Caco-2 (cell line): ENCODE measurements around the gene PTTG2. TPM values are rescaled to one million over a fixed set of nuclear protein-coding genes. Genes with fewer than 3 reads are reported as not detected.
A peak's percentile ranks its signal among the peaks of the same experiment; 100 is the strongest.

Experiments
- BruUV-seq: library from RNA; stranded (reverse); fragments of 400-500 nt; replicated peaks from 2 replicates; lab custom pipeline; 2021; lab: Mats Ljungman, UMichigan
- CTCF ChIA-PET: fragments of 300-600 bp; sonication (Branson Sonifier 250); formaldehyde crosslinking; loops from one replicate; lab custom pipeline; 2022; ENCODE audit warnings: antibody characterized with exemption; lab: Charles Lee
- POLR2A ChIA-PET: fragments of 300-600 bp; sonication (Branson Sonifier 250); formaldehyde crosslinking; loops from one replicate; lab custom pipeline; 2022; ENCODE audit warnings: antibody characterized with exemption; lab: Charles Lee
- DNase-seq, 2 experiments: peaks; one replicate each; pipeline versions ENCODE4 v3.0.0 to v3.0.0-alpha.2; 2020 to 2022
- H3K27me3 ChIP-seq: replicated peaks from 2 replicates; pipeline ENCODE4 v1.6.0; 2011; ENCODE audit warnings: low read length; ENCODE audit not compliant: control insufficient read depth, insufficient read depth
- H3K36me3 ChIP-seq: 2 replicates; pipeline ENCODE4 v1.5.1; 2011; ENCODE audit warnings: low read length; ENCODE audit not compliant: control insufficient read depth, insufficient read depth
- H3K4me1 ChIP-seq: fragments of 250-450 bp; sonication (Bioruptor Pico); 2 replicates; pipeline ENCODE4 v1.5.1; 2020; ENCODE audit warnings: mild to moderate bottlenecking
- H3K4me3 ChIP-seq: 2 replicates; pipeline ENCODE4 v1.5.1; 2011; ENCODE audit warnings: low read depth, mild to moderate bottlenecking, control low read depth, low read length
- H3K9me3 ChIP-seq: fragments of 250-450 bp; sonication (Bioruptor Pico); 2 replicates; pipeline ENCODE4 v1.5.1; 2020; ENCODE audit warnings: mild to moderate bottlenecking, moderate library complexity
- H3K27ac Mint-ChIP-seq: one replicate; pipeline ENCODE4 v1.8.0; 2022; ENCODE audit warnings: mixed read lengths; ENCODE audit not compliant: unreplicated experiment
- H3K27me3 Mint-ChIP-seq: one replicate; pipeline ENCODE4 v1.8.0; 2022; ENCODE audit warnings: mixed read lengths; ENCODE audit not compliant: insufficient read depth, unreplicated experiment
- H3K36me3 Mint-ChIP-seq: one replicate; pipeline ENCODE4 v1.8.0; 2022; ENCODE audit warnings: mild to moderate bottlenecking, mixed read lengths; ENCODE audit not compliant: insufficient read depth, unreplicated experiment
- H3K4me1 Mint-ChIP-seq: one replicate; pipeline ENCODE4 v1.8.0; 2022; ENCODE audit warnings: low read depth, mixed read lengths; ENCODE audit not compliant: unreplicated experiment
- H3K4me3 Mint-ChIP-seq: one replicate; pipeline ENCODE4 v1.8.0; 2022; ENCODE audit warnings: mild to moderate bottlenecking, moderate library complexity, mixed read lengths; ENCODE audit not compliant: unreplicated experiment
- H3K9me3 Mint-ChIP-seq: one replicate; pipeline ENCODE4 v1.8.0; 2022; ENCODE audit warnings: mixed read lengths; ENCODE audit not compliant: unreplicated experiment
- CTCF ChIP-seq, 2 experiments: fragments of 200-600 bp in 1 of 2; IDR thresholded peaks; 1 replicate in 1 of 2; 2 replicates in 1 of 2; pipeline versions ENCODE4 v1.5.1 to v1.8.0; 2011 to 2022; ENCODE audit warnings: antibody characterized with exemption in 1 of 2, control low read depth in 1 of 2, inconsistent platforms in 1 of 2, low read depth in 1 of 2, low read length in 1 of 2, mild to moderate bottlenecking in 1 of 2, moderate library complexity in 1 of 2; ENCODE audit not compliant: insufficient read depth in 1 of 2, severe bottlenecking in 1 of 2, unreplicated experiment in 1 of 2
- intact Hi-C: fragments of 100-400 bp; cut with micrococcal nuclease; formaldehyde crosslinking; loops from one replicate; pipeline ENCODE4 v1.10.0; 2022; ENCODE audit not compliant: unreplicated experiment
- total RNA-seq: library from RNA; stranded (reverse); gene quantifications from 2 replicates; pipeline ENCODE4 v1.2.3, GENCODE V29; 2022

Gene PTTG2
- total RNA-seq, 1 experiment from 2014 or later = not detected

GRCh38 chr4:37976507-37976906 is 16.3 kb downstream of the PTTG2 start:
- Mint-ChIP-seq H3K9me3 (no peaks in the 10 kb centered on the region), H3K27me3 (no peaks in the 10 kb centered on the region), H3K4me3 (peak overlapping the region; percentile 71), H3K4me1 (peaks cover 5% of the 10 kb centered on the region), H3K36me3 (no peaks in the 10 kb centered on the region), H3K27ac (no peak overlapping the region)
- DNase-seq = no peak
- ChIA-PET POLR2A (no interaction called here), CTCF (interaction anchor here (0.9 kb wide), 1 partner anchor 59 kb away, joined by 3 read pairs; no protein-coding TSS in a partner anchor)
- intact Hi-C loops = loop anchor here (2.0 to 5.0 kb wide), 3 partner anchors 58 to 174 kb away; partner anchors contain the start of gene PGM2
- Histone ChIP-seq H3K27me3 (no peaks in the 10 kb centered on the region), H3K4me1 (peaks cover 11% of the 10 kb centered on the region; the same call in 1 of the 2 replicates), H3K36me3 (no peaks in the 10 kb centered on the region), H3K4me3 (peak overlapping the region; percentile 36), H3K9me3 (no peaks in the 10 kb centered on the region)
- no TSS peak for BruUV-seq
- no peak for TF ChIP-seq CTCF (IDR thresholded peaks at IDR 0.05; ENCODE audit: insufficient read depth in 1 of 2, low read depth in 1 of 2, low read length in 1 of 2, severe bottlenecking in 1 of 2, unreplicated experiment in 1 of 2)

- Mint-ChIP-seq H3K4me3 (peak overlapping the region; percentile 71), H3K27me3 (no peaks in the 10 kb centered on the region), H3K36me3 (no peaks in the 10 kb centered on the region), H3K9me3 (no peaks in the 10 kb centered on the region), H3K4me1 (peaks cover 6% of the 10 kb centered on the region), H3K27ac (no peak overlapping the region)
- Histone ChIP-seq H3K4me1 (peaks cover 11% of the 10 kb centered on the region; the same call in 1 of the 2 replicates), H3K27me3 (no peaks in the 10 kb centered on the region), H3K4me3 (peak overlapping the region; percentile 54), H3K9me3 (no peaks in the 10 kb centered on the region), H3K36me3 (no peaks in the 10 kb centered on the region)
- BruUV-seq = no TSS peak
- ChIA-PET CTCF (interaction anchor here (0.9 kb wide), 1 partner anchor 58 kb away, joined by 3 read pairs; no protein-coding TSS in a partner anchor), POLR2A (no interaction called here)
- intact Hi-C loops = loop anchor here (2.0 to 5.0 kb wide), 3 partner anchors 58 to 175 kb away; partner anchors contain the start of gene PGM2
- peak; percentile 81 to 85 for DNase-seq
- peak in 1 of 2 experiments; percentile 29 for TF ChIP-seq CTCF (IDR thresholded peaks at IDR 0.05; ENCODE audit: insufficient read depth in 1 of 2, low read depth in 1 of 2, low read length in 1 of 2, severe bottlenecking in 1 of 2, unreplicated experiment in 1 of 2)
These were observed 16.8 kb downstream of the PTTG2 start for GRCh38 chr4:37976991-37977470.

DNA sequence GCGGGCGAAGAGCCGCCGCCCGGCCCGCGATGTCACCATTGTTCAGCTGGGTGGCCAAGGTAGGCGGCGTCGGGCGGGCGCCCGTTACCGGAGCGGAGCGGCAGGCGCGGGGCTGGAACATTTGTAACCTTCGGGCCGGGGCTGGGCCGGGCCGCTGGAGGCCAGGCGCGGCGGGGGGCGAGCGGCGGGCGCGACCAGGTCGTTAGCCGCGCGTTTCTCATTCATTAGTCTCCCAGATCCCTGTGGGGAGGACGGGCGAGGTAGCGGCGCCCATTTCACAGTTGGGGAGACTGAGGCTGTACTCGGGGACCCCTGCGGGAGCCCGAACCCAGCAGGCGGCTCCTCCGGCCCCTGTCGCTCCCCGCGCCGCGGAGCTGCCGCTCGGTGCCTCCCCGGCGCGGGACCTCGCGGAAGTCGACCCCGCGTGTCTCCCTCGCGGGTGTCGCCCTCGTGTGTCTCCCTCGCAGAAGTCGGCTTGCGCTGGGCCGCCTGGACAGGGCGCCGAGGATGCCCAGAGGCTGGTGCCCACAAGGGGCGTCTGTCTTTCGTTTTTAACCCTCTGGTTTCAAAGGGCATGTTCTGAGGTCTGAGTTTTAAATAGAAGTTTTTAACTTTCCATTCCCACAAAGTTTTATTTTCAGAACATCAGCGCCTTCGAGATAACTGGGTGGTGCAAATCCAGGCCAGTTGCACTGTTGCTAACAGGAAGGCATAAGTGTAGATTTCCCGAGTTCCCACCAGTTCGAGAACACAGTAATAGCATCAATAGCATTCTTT is 17.5 kb downstream of the PTTG2 start:
- intact Hi-C loops = loop anchor here (2.0 to 5.0 kb wide), 3 partner anchors 57 to 175 kb away; partner anchors contain the start of gene PGM2
- H3K36me3 Mint-ChIP-seq = no peaks in the 10 kb centered on the region
- H3K4me3 Mint-ChIP-seq = peak overlapping the region; percentile 71
- H3K4me3 ChIP-seq = peak overlapping the region; percentile 54
- H3K9me3 ChIP-seq = no peaks in the 10 kb centered on the region
- no peaks in the 10 kb centered on the region for H3K9me3 Mint-ChIP-seq
- H3K4me1 ChIP-seq = peaks cover 15% of the 10 kb centered on the region; the same call in 1 of the 2 replicates
- ChIA-PET POLR2A (no interaction called here), CTCF (interaction anchor here (1.3 kb wide), 1 partner anchor 525 kb away, joined by 3 read pairs; no protein-coding TSS in a partner anchor)
- TF ChIP-seq CTCF (IDR thresholded peaks at IDR 0.05; ENCODE audit: insufficient read depth in 1 of 2, low read depth in 1 of 2, low read length in 1 of 2, severe bottlenecking in 1 of 2, unreplicated experiment in 1 of 2) = peak; percentile 23 to 64
- H3K36me3 ChIP-seq = no peaks in the 10 kb centered on the region
- H3K4me1 Mint-ChIP-seq = peaks cover 12% of the 10 kb centered on the region
- H3K27me3 Mint-ChIP-seq = no peaks in the 10 kb centered on the region
- H3K27ac Mint-ChIP-seq = no peak overlapping the region
- no TSS peak for BruUV-seq
- no peaks in the 10 kb centered on the region for H3K27me3 ChIP-seq
- DNase-seq = peak; percentile 51 to 65
